Adrenal gland (tissue), 12 donors: ENCODE data around the gene ORM2. TPM values are rescaled to one million over a fixed set of nuclear protein-coding genes. Genes with fewer than 3 reads are reported as not detected.

Source experiments
- DNase-seq, 7 donors: peaks; one replicate each; pipeline ENCODE4 v3.0.0-alpha.2; 2019 to 2020
- H3K27ac ChIP-seq, 5 donors: fragments of 200-600 bp; sonication (generic) in 4 of 5; 1 replicate in 3 of 5; 2 replicates in 2 of 5; pipeline versions ENCODE4 v1.5.1 to v1.8.0; 2016 to 2020; ENCODE audit warnings: mild to moderate bottlenecking in 1 of 5
- H3K27me3 ChIP-seq: fragments of 200-600 bp; 2 replicates; pipeline ENCODE4 v1.8.0; 2021
- H3K36me3 ChIP-seq, 2 donors: fragments of 200-600 bp; replicated peaks in 1 of 2; 1 replicate in 1 of 2; 2 replicates in 1 of 2; pipeline versions ENCODE4 v1.5.1 to v1.8.0; 2018 to 2022
- H3K4me1 ChIP-seq, 2 donors: fragments of 200-600 bp; replicated peaks in 1 of 2; 1 replicate in 1 of 2; 2 replicates in 1 of 2; pipeline versions ENCODE4 v1.5.1 to v1.8.0; 2018 to 2021
- H3K4me3 ChIP-seq, 4 donors: fragments of 200-600 bp; sonication (generic) in 3 of 4; one replicate each; pipeline ENCODE4 v1.5.1; 2016 to 2018
- H3K9me3 ChIP-seq, 3 donors: fragments of 200-600 bp; sonication (generic) in 1 of 3; replicated peaks in 1 of 3; 1 replicate in 2 of 3; 2 replicates in 1 of 3; pipeline versions ENCODE4 v1.5.1 to v1.8.0; 2016 to 2021
- CTCF ChIP-seq, 6 experiments: fragments of 450-650 bp in 4 of 6; fragments of 200-600 bp in 2 of 6; sonication (generic) in 1 of 6; IDR thresholded peaks; 1 replicate in 5 of 6; 2 replicates in 1 of 6; pipeline versions ENCODE4 v1.5.1 to v1.8.0; 2016 to 2021; ENCODE audit warnings: antibody characterized with exemption in 6 of 6, mild to moderate bottlenecking in 2 of 6, moderate library complexity in 1 of 6
- POLR2A ChIP-seq, 2 donors: fragments of 450-650 bp; IDR thresholded peaks; one replicate each; pipeline ENCODE4 v1.6.1; 2017; ENCODE audit warnings: antibody characterized with exemption in 2 of 2, mild to moderate bottlenecking in 2 of 2, moderate library complexity in 1 of 2
- WGBS, 4 donors: extraction: QIAGEN DNeasy Blood & Tissue Kit in 2 of 4; methylation state at CpG; one replicate each; pipeline versions ENCODE4 v1.1.5 to v1.1.7; 2013 to 2017; 5-methylcytosine and 5-hydroxymethylcytosine counted together
- intact Hi-C, 2 donors: fragments of 100-400 bp; cut with DNase I; formaldehyde crosslinking; loops; one replicate each; pipeline versions ENCODE4 v1.14.1 to v1.15.0; 2022 to 2023
- polyA plus RNA-seq, 3 donors: library from polyadenylated mRNA; stranded (reverse); fragments of 200-250 nt in 2 of 3; fragments of 350-450 nt in 1 of 3; fragmentation: Illumina TruSeq in 1 of 3; extraction: RNeasy Lipid Tissue Mini Kit (QIAGEN cat#74804) in 1 of 3; gene quantifications; one replicate each; pipeline ENCODE4 v1.2.3, GENCODE V29; 2013 to 2014
- total RNA-seq, 9 donors: library from RNA; depleted of rRNA in 4 of 9; stranded (reverse); fragments of >200 nt in 4 of 9; fragments of 120-200 nt in 1 of 9; fragmentation: NEBNext Ultra II Directional in 1 of 9; extraction: Animal tissue kit (Norgen Biotek cat#: 25700) in 1 of 9; gene quantifications; one replicate each; pipeline versions ENCODE4 v1.1.0 to v1.2.4, GENCODE V29; 2013 to 2023
- donor health status: healthy with polysubstance abuse.
- donor health status: Bipolar disorder and iron deficiency.
- donor health status: DM: yes; HTN: yes; CAD: no.
- donor health status: DM: no; HTN: no; CAD: no.
- donor health status: DM: no; HTN: no; CAD: no.
- donor health status: DM: yes; HTN: yes; CAD: no.

Gene ORM2
- total and polyA plus RNA-seq, 12 donors, result 0.60 to 16.2 (median 1.8) TPM; not detected in 3

GRCh38 chr9:114334490-114334889 is 4.8 kb downstream of the ORM2 start:
- H3K27me3 ChIP-seq, result no peaks in the 10 kb centered on the region
- H3K27ac ChIP-seq, result no peak overlapping the region
- H3K4me3 ChIP-seq, result no peak overlapping the region
- DNase-seq, result no peak
- no peaks in the 10 kb centered on the region for H3K4me1 ChIP-seq
- WGBS, 4 donors, result 92 to 96% (median 95%) methylated on average over 3 to 9 of the region's 9 CpGs
- TF ChIP-seq POLR2A (IDR thresholded peaks at IDR 0.05) (no peak), CTCF (IDR thresholded peaks at IDR 0.05) (no peak)
- peaks cover 0 to 30% of the 10 kb centered on the region in 2 donors for H3K36me3 ChIP-seq
- intact Hi-C loops, result no loop called here
- H3K9me3 ChIP-seq, result no peaks in the 10 kb centered on the region

GRCh38 chr9:114335745-114336144 is 6.1 kb downstream of the ORM2 start:
- 52 to 81% (median 62%) methylated on average over 2 of the region's 2 CpGs for WGBS, 4 donors
- intact Hi-C loops, result no loop called here

GRCh38 chr9:114336157-114336556 is 6.5 kb downstream of the ORM2 start:
- TF ChIP-seq POLR2A (IDR thresholded peaks at IDR 0.05), result no peak
- no peak for TF ChIP-seq CTCF (IDR thresholded peaks at IDR 0.05)
- Histone ChIP-seq H3K36me3 (peaks cover 0 to 46% of the 10 kb centered on the region in 2 donors), H3K9me3 (no peaks in the 10 kb centered on the region), H3K4me3 (no peak overlapping the region), H3K27ac (no peak overlapping the region), H3K4me1 (no peaks in the 10 kb centered on the region), H3K27me3 (no peaks in the 10 kb centered on the region)
- no peak for DNase-seq
- WGBS, 4 donors, result 82 to 84% (median 82%) methylated on average over 10 of the region's 10 CpGs
- intact Hi-C loops, result no loop called here

More at GRCh38 chr9:114335745-114336144, 6.1 kb downstream of the ORM2 start:
- H3K4me3 ChIP-seq, result no peak overlapping the region
- no peaks in the 10 kb centered on the region for H3K27me3 ChIP-seq
- peaks cover 0 to 42% of the 10 kb centered on the region in 2 donors for H3K36me3 ChIP-seq
- no peaks in the 10 kb centered on the region for H3K4me1 ChIP-seq
- TF ChIP-seq CTCF (IDR thresholded peaks at IDR 0.05), result no peak
- TF ChIP-seq POLR2A (IDR thresholded peaks at IDR 0.05), result no peak
- H3K27ac ChIP-seq, result no peak overlapping the region
- no peak for DNase-seq
- H3K9me3 ChIP-seq, result no peaks in the 10 kb centered on the region

GRCh38 chr9:114336699-114337395 is 7.2 kb downstream of the ORM2 start:
- peaks cover 0 to 53% of the 10 kb centered on the region in 2 donors for H3K36me3 ChIP-seq

More at GRCh38 chr9:114336699-114337395, 7.2 kb downstream of the ORM2 start:
- H3K9me3 ChIP-seq, result no peaks in the 10 kb centered on the region
- no peaks in the 10 kb centered on the region for H3K27me3 ChIP-seq
- H3K4me1 ChIP-seq, result no peaks in the 10 kb centered on the region
- no peak overlapping the region for H3K4me3 ChIP-seq
- TF ChIP-seq CTCF (IDR thresholded peaks at IDR 0.05) (no peak), POLR2A (IDR thresholded peaks at IDR 0.05) (no peak)
- no peak for DNase-seq
- H3K27ac ChIP-seq, result no peak overlapping the region
- 89 to 99% (median 94%) methylated on average over 9 to 23 of the region's 23 CpGs for WGBS, 4 donors
- intact Hi-C loops, result no loop called here
